ENCODE measurements around the gene PPP1R36.
"Not testable (repeated sequence)": the region's sequence is repeated elsewhere in the genome, so short reads cannot be mapped to it uniquely, and the experiment has no call there.

- TF ChIP-seq, protein P1, sequence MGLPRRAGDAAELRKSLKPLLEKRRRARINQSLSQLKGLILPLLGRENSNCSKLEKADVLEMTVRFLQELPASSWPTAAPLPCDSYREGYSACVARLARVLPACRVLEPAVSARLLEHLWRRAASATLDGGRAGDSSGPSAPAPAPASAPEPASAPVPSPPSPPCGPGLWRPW (IDR thresholded peaks at IDR 0.05): not testable (repeated sequence)
- TF ChIP-seq CHD4 (IDR thresholded peaks at IDR 0.05; ENCODE audit: borderline replicate concordance); HMGXB4 (CRISPR knock-in tag; IDR thresholded peaks at IDR 0.05; ENCODE audit: borderline replicate concordance); BCL3 (IDR thresholded peaks at IDR 0.05); KDM1A (IDR thresholded peaks at IDR 0.05; ENCODE audit: low read depth): not testable (repeated sequence)
- TF ChIP-seq, protein P2, sequence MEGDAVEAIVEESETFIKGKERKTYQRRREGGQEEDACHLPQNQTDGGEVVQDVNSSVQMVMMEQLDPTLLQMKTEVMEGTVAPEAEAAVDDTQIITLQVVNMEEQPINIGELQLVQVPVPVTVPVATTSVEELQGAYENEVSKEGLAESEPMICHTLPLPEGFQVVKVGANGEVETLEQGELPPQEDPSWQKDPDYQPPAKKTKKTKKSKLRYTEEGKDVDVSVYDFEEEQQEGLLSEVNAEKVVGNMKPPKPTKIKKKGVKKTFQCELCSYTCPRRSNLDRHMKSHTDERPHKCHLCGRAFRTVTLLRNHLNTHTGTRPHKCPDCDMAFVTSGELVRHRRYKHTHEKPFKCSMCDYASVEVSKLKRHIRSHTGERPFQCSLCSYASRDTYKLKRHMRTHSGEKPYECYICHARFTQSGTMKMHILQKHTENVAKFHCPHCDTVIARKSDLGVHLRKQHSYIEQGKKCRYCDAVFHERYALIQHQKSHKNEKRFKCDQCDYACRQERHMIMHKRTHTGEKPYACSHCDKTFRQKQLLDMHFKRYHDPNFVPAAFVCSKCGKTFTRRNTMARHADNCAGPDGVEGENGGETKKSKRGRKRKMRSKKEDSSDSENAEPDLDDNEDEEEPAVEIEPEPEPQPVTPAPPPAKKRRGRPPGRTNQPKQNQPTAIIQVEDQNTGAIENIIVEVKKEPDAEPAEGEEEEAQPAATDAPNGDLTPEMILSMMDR (IDR thresholded peaks at IDR 0.05): not testable (repeated sequence)
- TF ChIP-seq, protein P3, sequence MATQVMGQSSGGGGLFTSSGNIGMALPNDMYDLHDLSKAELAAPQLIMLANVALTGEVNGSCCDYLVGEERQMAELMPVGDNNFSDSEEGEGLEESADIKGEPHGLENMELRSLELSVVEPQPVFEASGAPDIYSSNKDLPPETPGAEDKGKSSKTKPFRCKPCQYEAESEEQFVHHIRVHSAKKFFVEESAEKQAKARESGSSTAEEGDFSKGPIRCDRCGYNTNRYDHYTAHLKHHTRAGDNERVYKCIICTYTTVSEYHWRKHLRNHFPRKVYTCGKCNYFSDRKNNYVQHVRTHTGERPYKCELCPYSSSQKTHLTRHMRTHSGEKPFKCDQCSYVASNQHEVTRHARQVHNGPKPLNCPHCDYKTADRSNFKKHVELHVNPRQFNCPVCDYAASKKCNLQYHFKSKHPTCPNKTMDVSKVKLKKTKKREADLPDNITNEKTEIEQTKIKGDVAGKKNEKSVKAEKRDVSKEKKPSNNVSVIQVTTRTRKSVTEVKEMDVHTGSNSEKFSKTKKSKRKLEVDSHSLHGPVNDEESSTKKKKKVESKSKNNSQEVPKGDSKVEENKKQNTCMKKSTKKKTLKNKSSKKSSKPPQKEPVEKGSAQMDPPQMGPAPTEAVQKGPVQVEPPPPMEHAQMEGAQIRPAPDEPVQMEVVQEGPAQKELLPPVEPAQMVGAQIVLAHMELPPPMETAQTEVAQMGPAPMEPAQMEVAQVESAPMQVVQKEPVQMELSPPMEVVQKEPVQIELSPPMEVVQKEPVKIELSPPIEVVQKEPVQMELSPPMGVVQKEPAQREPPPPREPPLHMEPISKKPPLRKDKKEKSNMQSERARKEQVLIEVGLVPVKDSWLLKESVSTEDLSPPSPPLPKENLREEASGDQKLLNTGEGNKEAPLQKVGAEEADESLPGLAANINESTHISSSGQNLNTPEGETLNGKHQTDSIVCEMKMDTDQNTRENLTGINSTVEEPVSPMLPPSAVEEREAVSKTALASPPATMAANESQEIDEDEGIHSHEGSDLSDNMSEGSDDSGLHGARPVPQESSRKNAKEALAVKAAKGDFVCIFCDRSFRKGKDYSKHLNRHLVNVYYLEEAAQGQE (IDR thresholded peaks at IDR 0.05): not testable (repeated sequence)
These were observed 68.2 kb downstream of the PPP1R36 start for GRCh38 chr14:64617872-64618408.

Measured in A549 (cell line).